Measurements from ENCODE around the gene MARCHF2. TPM values are rescaled to one million over a fixed set of nuclear protein-coding genes. Genes with fewer than 3 reads are reported as not detected.
A peak's percentile ranks its signal among the peaks of the same experiment; 100 is the strongest.

MARCHF2 gene
- total and polyA plus RNA-seq, 12 donors = 49.2 to 104 (median 84.5) TPM

DNA sequence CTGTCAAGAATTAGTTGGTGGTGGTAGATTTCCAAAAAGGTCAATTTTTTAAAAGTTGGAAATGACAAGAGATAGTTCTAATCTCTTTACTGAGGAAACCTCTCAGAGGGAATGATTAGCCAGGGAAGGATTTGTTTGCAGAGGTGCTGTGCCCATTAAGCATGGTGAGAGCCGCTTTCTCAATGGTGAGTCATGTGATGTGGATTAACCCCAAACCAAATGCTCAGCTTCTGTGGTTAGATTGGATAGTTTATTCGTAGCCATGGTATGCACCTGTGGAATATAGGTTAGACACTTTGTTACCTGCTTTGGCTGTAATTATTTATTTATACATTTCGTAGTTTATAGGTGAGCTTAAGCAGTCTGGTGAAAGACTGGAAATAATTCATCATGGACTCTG, 38.8 kb downstream of the MARCHF2 start:
- Histone ChIP-seq H3K4me1 (peaks cover 30 to 98% (median 85%) of the 10 kb centered on the region in 9 donors), H3K4me3 (no peak overlapping the region), H3K9me3 (no peaks in the 10 kb centered on the region), H3K27me3 (no peaks in the 10 kb centered on the region), H3K36me3 (peaks cover 0 to 77% (median 9%) of the 10 kb centered on the region in 9 donors), H3K27ac (peak overlapping the region in 1 of 10 donors; percentile 14)
- intact Hi-C loops (cut with DNase I) = loop anchor here in 1 of 10 donors (5.0 kb wide), 1 partner anchor 40 kb away; the partner anchor contains the start of gene MARCHF2
- WGBS, 2 donors = 62 to 68% methylated on average over 3 of the region's 3 CpGs
- TF ChIP-seq, protein P1, sequence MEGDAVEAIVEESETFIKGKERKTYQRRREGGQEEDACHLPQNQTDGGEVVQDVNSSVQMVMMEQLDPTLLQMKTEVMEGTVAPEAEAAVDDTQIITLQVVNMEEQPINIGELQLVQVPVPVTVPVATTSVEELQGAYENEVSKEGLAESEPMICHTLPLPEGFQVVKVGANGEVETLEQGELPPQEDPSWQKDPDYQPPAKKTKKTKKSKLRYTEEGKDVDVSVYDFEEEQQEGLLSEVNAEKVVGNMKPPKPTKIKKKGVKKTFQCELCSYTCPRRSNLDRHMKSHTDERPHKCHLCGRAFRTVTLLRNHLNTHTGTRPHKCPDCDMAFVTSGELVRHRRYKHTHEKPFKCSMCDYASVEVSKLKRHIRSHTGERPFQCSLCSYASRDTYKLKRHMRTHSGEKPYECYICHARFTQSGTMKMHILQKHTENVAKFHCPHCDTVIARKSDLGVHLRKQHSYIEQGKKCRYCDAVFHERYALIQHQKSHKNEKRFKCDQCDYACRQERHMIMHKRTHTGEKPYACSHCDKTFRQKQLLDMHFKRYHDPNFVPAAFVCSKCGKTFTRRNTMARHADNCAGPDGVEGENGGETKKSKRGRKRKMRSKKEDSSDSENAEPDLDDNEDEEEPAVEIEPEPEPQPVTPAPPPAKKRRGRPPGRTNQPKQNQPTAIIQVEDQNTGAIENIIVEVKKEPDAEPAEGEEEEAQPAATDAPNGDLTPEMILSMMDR (IDR thresholded peaks at IDR 0.05) = no peak
- ATAC-seq (no peak), DNase-seq (no peak)

DNA sequence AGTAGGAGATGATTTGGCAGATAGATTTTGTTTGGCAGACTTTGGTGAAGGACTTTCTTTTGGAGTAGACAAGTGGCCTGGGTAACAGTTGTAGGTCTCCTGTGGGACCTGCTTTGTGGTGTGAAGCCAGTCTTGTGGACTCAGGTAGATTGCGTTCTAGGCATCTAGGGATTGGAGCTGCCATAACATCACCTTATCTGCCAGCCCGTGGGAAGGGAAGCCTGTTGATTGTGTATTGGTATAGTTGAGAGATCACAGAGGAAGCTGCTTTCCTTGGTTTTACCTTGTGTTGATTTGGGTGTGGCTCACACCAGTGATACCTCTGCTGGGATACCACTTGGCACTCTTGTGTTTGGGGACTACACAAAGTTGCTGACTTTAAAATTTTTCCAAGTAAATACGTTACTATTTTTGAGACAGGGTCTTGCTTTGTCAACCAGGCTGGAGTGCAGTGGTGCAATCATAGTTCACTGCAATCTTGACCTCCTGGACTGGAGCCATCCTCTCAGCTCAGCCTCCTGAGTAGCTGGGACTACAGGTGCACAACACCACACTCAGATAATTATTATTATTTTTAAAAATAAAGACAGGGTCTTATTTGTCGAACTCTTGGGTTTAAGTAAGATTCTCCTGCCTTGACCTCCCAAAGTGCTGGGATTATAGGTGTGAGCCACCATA, 39.5 kb downstream of the MARCHF2 start:
- Histone ChIP-seq H3K27ac (peak overlapping the region in 2 of 10 donors; percentile 17 to 42), H3K4me1 (peaks cover 31 to 98% (median 85%) of the 10 kb centered on the region in 9 donors), H3K4me3 (no peak overlapping the region), H3K36me3 (peaks cover 0 to 77% (median 9%) of the 10 kb centered on the region in 9 donors), H3K27me3 (no peaks in the 10 kb centered on the region), H3K9me3 (no peaks in the 10 kb centered on the region)
- DNase-seq (no peak), ATAC-seq (no peak)
- intact Hi-C loops (cut with DNase I) = loop anchor here in 1 of 10 donors (5.0 kb wide), 1 partner anchor 40 kb away; the partner anchor contains the start of gene MARCHF2
- TF ChIP-seq, protein P1 (IDR thresholded peaks at IDR 0.05) = no peak
- 53 to 57% methylated on average over 4 of the region's 4 CpGs for WGBS, 2 donors

DNA sequence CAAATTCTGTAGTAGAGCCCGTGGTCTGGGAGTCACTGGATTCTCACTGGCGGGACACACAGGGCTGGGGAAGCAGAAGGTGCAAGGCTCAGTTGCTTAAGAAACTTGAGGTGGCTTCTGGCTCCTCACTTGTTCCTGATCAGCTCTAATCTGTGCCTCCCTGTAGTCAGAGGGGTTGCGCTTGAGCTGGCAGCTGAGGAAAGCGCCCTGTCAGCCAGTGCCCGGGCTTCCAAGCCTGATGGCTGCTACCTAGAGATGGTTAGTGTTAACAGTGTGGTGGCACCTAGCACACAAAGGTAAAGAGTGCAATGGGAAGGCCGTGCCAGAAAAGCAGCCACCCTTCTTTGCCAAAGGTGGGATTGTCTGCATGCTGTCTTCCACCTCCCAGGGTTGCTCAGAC, 40.5 kb downstream of the MARCHF2 start:
- peaks cover 38 to 98% (median 85%) of the 10 kb centered on the region in 9 donors for H3K4me1 ChIP-seq
- 72 to 77% methylated on average over 6 of the region's 6 CpGs for WGBS, 2 donors
- ATAC-seq (no peak), DNase-seq (no peak)
- H3K36me3 ChIP-seq = peaks cover 0 to 81% (median 9%) of the 10 kb centered on the region in 9 donors
- H3K27ac ChIP-seq = peak overlapping the region in 3 of 10 donors; percentile 3 to 38 (median 7)
- H3K4me3 ChIP-seq = no peak overlapping the region
- intact Hi-C loops (cut with DNase I) = loop anchor here in 1 of 10 donors (5.0 kb wide), 1 partner anchor 41 kb away; the partner anchor contains the start of gene MARCHF2
- H3K9me3 ChIP-seq = no peaks in the 10 kb centered on the region
- TF ChIP-seq, protein P1 (IDR thresholded peaks at IDR 0.05) = no peak
- no peaks in the 10 kb centered on the region for H3K27me3 ChIP-seq

DNA sequence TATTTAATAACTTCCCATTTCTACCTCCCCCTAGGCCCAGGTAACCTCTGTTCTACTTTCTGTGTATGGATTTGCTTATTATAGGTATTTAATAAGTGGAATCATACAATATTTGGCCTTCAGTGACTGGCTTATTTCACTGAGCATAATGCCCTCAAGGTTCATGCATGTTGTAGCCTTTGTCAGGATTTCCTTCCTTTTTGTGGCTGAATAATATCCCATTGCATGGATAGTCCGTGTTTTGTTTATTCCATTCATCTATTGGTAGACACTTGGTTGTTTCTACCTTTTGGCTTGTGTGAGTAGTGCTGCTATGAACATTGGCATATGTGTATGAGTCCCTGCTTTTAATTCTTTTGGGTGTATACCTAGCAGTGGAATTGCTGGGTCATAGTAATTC, 41.1 kb downstream of the MARCHF2 start:
- DNase-seq = no peak
- intact Hi-C loops (cut with DNase I) = loop anchor here in 1 of 10 donors (5.0 kb wide), 1 partner anchor 42 kb away; the partner anchor contains the start of gene MARCHF2
- Histone ChIP-seq H3K27ac (peak overlapping the region in 1 of 10 donors; percentile 38), H3K4me3 (no peak overlapping the region), H3K9me3 (no peaks in the 10 kb centered on the region), H3K36me3 (peaks cover 0 to 83% (median 9%) of the 10 kb centered on the region in 9 donors), H3K27me3 (no peaks in the 10 kb centered on the region), H3K4me1 (peaks cover 42 to 98% (median 85%) of the 10 kb centered on the region in 9 donors)
- TF ChIP-seq, protein P1 (IDR thresholded peaks at IDR 0.05) = no peak
- WGBS, 2 donors = 46 to 52% methylated on average over 1 of the region's 1 CpG
- no peak for ATAC-seq

Measured in heart right ventricle (tissue), 16 donors.